HG02870 (cell line): ENCODE measurements around the gene LMTK2.

Experiments used
- ATAC-seq: cut with Tn5 transposase; IDR thresholded peaks from one replicate; pipeline ENCODE4 v1.9.1; 2021; ENCODE audit warnings: mild to moderate bottlenecking, moderate library complexity; ENCODE audit not compliant: unreplicated experiment

LMTK2 gene

DNA sequence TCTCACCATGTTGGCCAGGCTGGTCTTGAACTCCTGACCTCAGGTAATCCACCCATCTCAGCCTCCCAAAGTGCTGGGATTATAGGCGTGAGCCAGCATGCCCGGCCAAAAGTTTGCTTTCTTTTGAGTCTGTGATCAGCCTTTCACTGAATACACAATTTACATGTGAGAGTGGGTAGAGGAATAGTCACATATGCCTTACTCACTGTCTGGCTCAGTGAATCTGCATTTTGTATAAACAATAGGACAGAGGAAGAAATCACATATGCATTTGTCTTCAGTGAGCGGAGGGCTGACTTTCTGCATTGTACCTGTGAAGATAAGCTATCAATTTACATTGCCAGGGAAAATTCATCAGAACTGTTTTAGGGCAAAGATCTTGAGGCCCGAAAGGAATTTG, 147.9 kb downstream of the LMTK2 start:
- no peak for ATAC-seq

DNA sequence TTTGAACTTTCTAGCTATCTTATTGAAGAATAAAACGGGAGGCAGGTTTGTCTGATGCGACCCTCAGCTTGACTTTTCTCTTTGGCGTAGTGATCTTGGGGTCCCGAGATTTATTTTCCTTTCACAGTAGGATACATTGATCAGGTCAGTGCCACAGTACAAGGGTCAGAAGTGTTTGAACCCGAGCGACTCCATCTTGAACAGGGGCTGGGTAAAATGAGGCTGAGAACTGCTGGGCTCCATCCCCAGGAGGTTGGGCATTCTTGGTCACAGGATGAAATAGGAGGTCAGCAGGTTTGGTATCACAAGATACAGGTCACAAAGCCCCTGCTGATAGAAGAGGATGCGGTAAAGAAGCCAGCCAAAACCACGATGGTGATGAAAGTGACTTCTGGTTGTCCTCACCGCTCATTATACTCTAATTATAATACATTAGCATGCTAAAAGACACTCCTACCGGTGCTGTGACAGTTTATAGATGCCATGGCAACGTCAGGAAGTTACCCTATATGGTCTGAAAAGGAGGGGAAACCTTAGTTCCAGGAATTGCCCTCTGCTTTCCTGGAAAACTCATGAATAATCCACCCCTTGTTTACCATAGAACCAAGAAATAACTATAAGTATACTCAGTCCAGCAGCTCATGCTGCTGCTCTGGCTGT, 148.4 kb downstream of the LMTK2 start:
- ATAC-seq: no peak

DNA sequence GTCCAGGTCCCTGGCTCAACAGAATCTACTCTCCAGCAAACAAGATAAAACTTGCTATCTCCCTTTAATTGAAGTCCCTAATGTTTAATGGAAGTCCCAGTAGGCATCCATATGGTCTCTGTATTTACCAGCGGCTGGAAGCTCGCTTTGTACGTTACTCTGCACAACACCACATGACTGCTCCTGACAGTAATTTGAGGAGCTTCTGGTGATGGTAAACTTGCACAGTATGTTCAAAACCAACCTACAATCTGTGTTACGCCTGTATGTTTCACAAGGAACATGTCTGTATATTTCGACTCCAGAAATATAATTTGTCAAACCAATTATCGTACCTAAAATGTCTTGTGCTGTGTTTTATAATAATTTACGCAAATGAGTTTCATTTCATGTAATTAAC, 149.8 kb downstream of the LMTK2 start:
- no peak for ATAC-seq

DNA sequence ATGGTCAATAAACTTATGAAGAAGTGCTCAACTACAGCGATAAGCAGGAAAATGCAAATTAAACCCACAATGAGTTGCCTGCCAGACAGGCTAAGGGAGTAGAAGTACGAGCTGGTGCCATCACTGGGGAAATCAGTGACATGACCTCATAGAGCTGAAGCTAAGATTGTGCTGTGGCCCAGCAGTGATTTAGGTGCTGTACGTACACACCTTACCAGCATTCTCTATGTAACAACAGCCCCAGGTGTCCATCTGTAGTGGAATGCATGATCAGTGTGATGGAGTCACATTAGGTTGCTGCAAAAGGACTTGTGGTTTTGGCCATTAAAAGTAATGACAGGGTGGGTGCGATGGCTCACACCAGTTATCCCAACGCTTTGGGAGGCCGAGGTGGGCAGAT, 151.0 kb downstream of the LMTK2 start:
- ATAC-seq: no peak
